Measurements from ENCODE around the gene AFF2. TPM values are rescaled to one million over a fixed set of nuclear protein-coding genes. Genes with fewer than 3 reads are reported as not detected.

AFF2 gene
- total RNA-seq, 6 donors from 2014 or later: 6.1 to 17.4 (median 9.7) TPM

DNA sequence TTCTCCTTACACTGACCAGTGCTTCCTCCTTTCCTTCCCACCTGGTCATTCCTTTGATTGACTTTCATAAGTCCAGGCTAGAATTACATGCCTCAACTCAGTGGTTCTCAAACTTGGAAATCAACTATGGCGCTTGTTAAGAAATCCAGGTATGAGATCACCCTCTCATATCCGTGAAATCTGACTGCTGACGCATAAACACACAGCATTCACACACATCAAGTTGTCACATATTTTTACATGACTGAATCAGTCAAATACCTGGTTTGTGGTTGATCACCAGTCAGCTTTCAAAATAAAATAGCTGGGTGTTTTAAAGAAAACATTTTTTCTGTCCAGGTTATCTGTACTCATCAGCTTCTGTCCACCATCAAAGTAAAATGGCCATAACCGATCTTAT, 433.5 kb downstream of the AFF2 start:
- Histone ChIP-seq H3K27me3 (no peaks in the 10 kb centered on the region), H3K36me3 (no peaks in the 10 kb centered on the region), H3K27ac (no peak overlapping the region), H3K4me3 (no peak overlapping the region), H3K4me1 (no peaks in the 10 kb centered on the region), H3K9me3 (no peaks in the 10 kb centered on the region)
- DNase-seq (no peak), ATAC-seq (ENCODE audit: low FRiP score in 2 of 2) (no peak)
- 91 to 100% methylated on average over 4 of the region's 4 CpGs for WGBS, 2 donors
- TF ChIP-seq EP300 (IDR thresholded peaks at IDR 0.05): no peak
- TF ChIP-seq POLR2AphosphoS5 (IDR thresholded peaks at IDR 0.05): no peak
- TF ChIP-seq, protein P1, sequence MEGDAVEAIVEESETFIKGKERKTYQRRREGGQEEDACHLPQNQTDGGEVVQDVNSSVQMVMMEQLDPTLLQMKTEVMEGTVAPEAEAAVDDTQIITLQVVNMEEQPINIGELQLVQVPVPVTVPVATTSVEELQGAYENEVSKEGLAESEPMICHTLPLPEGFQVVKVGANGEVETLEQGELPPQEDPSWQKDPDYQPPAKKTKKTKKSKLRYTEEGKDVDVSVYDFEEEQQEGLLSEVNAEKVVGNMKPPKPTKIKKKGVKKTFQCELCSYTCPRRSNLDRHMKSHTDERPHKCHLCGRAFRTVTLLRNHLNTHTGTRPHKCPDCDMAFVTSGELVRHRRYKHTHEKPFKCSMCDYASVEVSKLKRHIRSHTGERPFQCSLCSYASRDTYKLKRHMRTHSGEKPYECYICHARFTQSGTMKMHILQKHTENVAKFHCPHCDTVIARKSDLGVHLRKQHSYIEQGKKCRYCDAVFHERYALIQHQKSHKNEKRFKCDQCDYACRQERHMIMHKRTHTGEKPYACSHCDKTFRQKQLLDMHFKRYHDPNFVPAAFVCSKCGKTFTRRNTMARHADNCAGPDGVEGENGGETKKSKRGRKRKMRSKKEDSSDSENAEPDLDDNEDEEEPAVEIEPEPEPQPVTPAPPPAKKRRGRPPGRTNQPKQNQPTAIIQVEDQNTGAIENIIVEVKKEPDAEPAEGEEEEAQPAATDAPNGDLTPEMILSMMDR (IDR thresholded peaks at IDR 0.05): no peak
- TF ChIP-seq POLR2A (IDR thresholded peaks at IDR 0.05): no peak

DNA sequence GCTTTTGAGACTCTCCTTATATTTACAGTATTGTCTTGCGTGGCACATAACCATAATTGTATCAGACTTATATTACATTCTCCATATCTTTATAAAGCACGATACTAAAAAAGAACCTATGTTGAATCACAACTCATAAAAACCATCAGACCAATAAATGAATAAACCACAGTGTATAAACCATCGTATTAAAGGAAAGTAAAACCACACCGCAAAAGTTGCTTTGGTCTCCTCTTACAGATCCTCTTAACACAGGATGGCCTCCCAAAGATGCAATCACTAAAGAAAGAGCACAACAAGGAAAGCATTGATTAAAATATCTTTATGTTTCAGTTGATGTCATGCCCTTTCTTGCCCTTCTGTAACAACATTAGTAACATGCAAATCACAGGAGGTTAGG, 437.9 kb downstream of the AFF2 start:
- Histone ChIP-seq H3K27me3 (no peaks in the 10 kb centered on the region), H3K4me1 (no peaks in the 10 kb centered on the region), H3K9me3 (no peaks in the 10 kb centered on the region), H3K4me3 (no peak overlapping the region), H3K27ac (no peak overlapping the region), H3K36me3 (no peaks in the 10 kb centered on the region)
- TF ChIP-seq POLR2A (IDR thresholded peaks at IDR 0.05): no peak
- TF ChIP-seq POLR2AphosphoS5 (IDR thresholded peaks at IDR 0.05): no peak
- TF ChIP-seq, protein P1 (IDR thresholded peaks at IDR 0.05): no peak
- no peak for TF ChIP-seq EP300 (IDR thresholded peaks at IDR 0.05)
- 90 to 97% methylated on average over 4 of the region's 4 CpGs for WGBS, 2 donors
- ATAC-seq (ENCODE audit: low FRiP score in 2 of 2): no peak
- no peak for DNase-seq

GRCh38 chrX:148940411-148940996, 440.1 kb downstream of the AFF2 start:
- WGBS, 2 donors: 39 to 57% methylated on average over 1 of the region's 1 CpG
- no peak for TF ChIP-seq POLR2AphosphoS5 (IDR thresholded peaks at IDR 0.05)
- TF ChIP-seq, protein P1 (IDR thresholded peaks at IDR 0.05): no peak
- no peak for TF ChIP-seq EP300 (IDR thresholded peaks at IDR 0.05)
- no peaks in the 10 kb centered on the region for H3K27me3 ChIP-seq
- H3K27ac ChIP-seq: no peak overlapping the region
- DNase-seq: no peak
- H3K36me3 ChIP-seq: no peaks in the 10 kb centered on the region
- no peaks in the 10 kb centered on the region for H3K4me1 ChIP-seq
- no peak for ATAC-seq (ENCODE audit: low FRiP score in 2 of 2)
- H3K4me3 ChIP-seq: no peak overlapping the region
- H3K9me3 ChIP-seq: no peaks in the 10 kb centered on the region

GRCh38 chrX:148942754-148943153, 442.3 kb downstream of the AFF2 start:
- no peak for TF ChIP-seq POLR2AphosphoS5 (IDR thresholded peaks at IDR 0.05)
- TF ChIP-seq, protein P1 (IDR thresholded peaks at IDR 0.05): no peak
- TF ChIP-seq POLR2A (IDR thresholded peaks at IDR 0.05): no peak
- TF ChIP-seq EP300 (IDR thresholded peaks at IDR 0.05): no peak
- DNase-seq: no peak

GRCh38 chrX:148947399-148947975, 447.1 kb downstream of the AFF2 start:
- no peaks in the 10 kb centered on the region for H3K4me1 ChIP-seq
- TF ChIP-seq POLR2AphosphoS5 (IDR thresholded peaks at IDR 0.05) (no peak), POLR2A (IDR thresholded peaks at IDR 0.05) (no peak), EP300 (IDR thresholded peaks at IDR 0.05) (no peak)
- TF ChIP-seq, protein P1 (IDR thresholded peaks at IDR 0.05): no peak
- H3K9me3 ChIP-seq: no peaks in the 10 kb centered on the region
- no peak for DNase-seq
- ATAC-seq (ENCODE audit: low FRiP score in 2 of 2): no peak
- 49% methylated on average over 3 of the region's 3 CpGs for WGBS, 2 donors
- H3K36me3 ChIP-seq: no peaks in the 10 kb centered on the region
- no peak overlapping the region for H3K4me3 ChIP-seq
- no peak overlapping the region for H3K27ac ChIP-seq
- no peaks in the 10 kb centered on the region for H3K27me3 ChIP-seq

More at GRCh38 chrX:148942754-148943153, 442.3 kb downstream of the AFF2 start:
- Histone ChIP-seq H3K27me3 (no peaks in the 10 kb centered on the region), H3K9me3 (no peaks in the 10 kb centered on the region), H3K36me3 (no peaks in the 10 kb centered on the region), H3K4me1 (no peaks in the 10 kb centered on the region), H3K4me3 (no peak overlapping the region), H3K27ac (no peak overlapping the region)
- ATAC-seq (ENCODE audit: low FRiP score in 2 of 2): no peak
- 76 to 80% methylated on average over 5 of the region's 5 CpGs for WGBS, 2 donors

Measured in upper lobe of left lung (tissue), 6 donors.